ENCODE data around the gene PIGA.
A peak's percentile ranks its signal among the peaks of the same experiment; 100 is the strongest.

Gene PIGA

GRCh38 chrX:15335135-15336022 lies at the start of gene PIGA:
Gene PIGA (minus strand): TSS chrX:15335523. CDS start chrX:15331930, 3,593 bp downstream.
- peak; percentile 78 to 84 for DNase-seq (ENCODE audit: low read depth in 2 of 2)

GRCh38 chrX:15384304-15384703 lies 49.0 kb upstream of the PIGA start, which contains the start of gene VEGFD:
Gene VEGFD (minus strand): TSS chrX:15384413. CDS start chrX:15383946, 467 bp downstream.
- no peak for DNase-seq (ENCODE audit: low read depth in 2 of 2)

- no peak for DNase-seq (ENCODE audit: low read depth in 2 of 2)
These were observed 47.5 kb upstream of the PIGA start for GRCh38 chrX:15382813-15383212.

- DNase-seq (ENCODE audit: low read depth in 2 of 2) = no peak
These were observed 41.6 kb upstream of the PIGA start for GRCh38 chrX:15376956-15377355.

GRCh38 chrX:15373976-15374375 lies 38.7 kb upstream of the PIGA start:
- no peak for DNase-seq (ENCODE audit: low read depth in 2 of 2)

- no peak for DNase-seq (ENCODE audit: low read depth in 2 of 2)
These were observed 31.4 kb upstream of the PIGA start for GRCh38 chrX:15366506-15367352.

- no peak for DNase-seq (ENCODE audit: low read depth in 2 of 2)
These were observed 24.4 kb upstream of the PIGA start for GRCh38 chrX:15359701-15360100.

- no peak for DNase-seq (ENCODE audit: low read depth in 2 of 2)
These were observed 23.2 kb upstream of the PIGA start for GRCh38 chrX:15358533-15358932.

GRCh38 chrX:15356444-15356843 lies 21.1 kb upstream of the PIGA start:
- DNase-seq (ENCODE audit: low read depth in 2 of 2) = no peak

GRCh38 chrX:15350329-15350996 lies 15.1 kb upstream of the PIGA start:
- no peak for DNase-seq (ENCODE audit: low read depth in 2 of 2)

- no peak for DNase-seq (ENCODE audit: low read depth in 2 of 2)
These were observed 13.7 kb upstream of the PIGA start for GRCh38 chrX:15349046-15349445.

- DNase-seq (ENCODE audit: low read depth in 2 of 2) = no peak
These were observed 10.7 kb upstream of the PIGA start for GRCh38 chrX:15345976-15346375.

GRCh38 chrX:15344106-15344505 lies 8.8 kb upstream of the PIGA start:
- DNase-seq (ENCODE audit: low read depth in 2 of 2) = no peak

GRCh38 chrX:15343075-15343476 lies 7.8 kb upstream of the PIGA start:
- DNase-seq (ENCODE audit: low read depth in 2 of 2) = no peak

GRCh38 chrX:15340867-15341266 lies 5.5 kb upstream of the PIGA start:
- DNase-seq (ENCODE audit: low read depth in 2 of 2) = no peak

GRCh38 chrX:15336023-15336413 lies 695 bp upstream of the PIGA start:
- DNase-seq (ENCODE audit: low read depth in 2 of 2) = no peak

GRCh38 chrX:15334561-15334960 lies 762 bp downstream of the PIGA start:
- no peak for DNase-seq (ENCODE audit: low read depth in 2 of 2)

- no peak for DNase-seq (ENCODE audit: low read depth in 2 of 2)
These were observed 6.5 kb downstream of the PIGA start for GRCh38 chrX:15328821-15329220.

- no peak for DNase-seq (ENCODE audit: low read depth in 2 of 2)
These were observed 7.2 kb downstream of the PIGA start for GRCh38 chrX:15328131-15328530.

- no peak for DNase-seq (ENCODE audit: low read depth in 2 of 2)
These were observed 12.9 kb downstream of the PIGA start for GRCh38 chrX:15322472-15322871.

GRCh38 chrX:15322072-15322471 lies 13.3 kb downstream of the PIGA start:
- no peak for DNase-seq (ENCODE audit: low read depth in 2 of 2)

GRCh38 chrX:15321447-15321846 lies 13.9 kb downstream of the PIGA start:
- no peak for DNase-seq (ENCODE audit: low read depth in 2 of 2)
